HG03135 (cell line): ENCODE measurements around the gene MYBPC1.

ENCODE experiments used
- ATAC-seq: cut with Tn5 transposase; IDR thresholded peaks from one replicate; pipeline ENCODE4 v1.9.1; 2021; ENCODE audit warnings: mild to moderate bottlenecking, moderate library complexity; ENCODE audit not compliant: unreplicated experiment

Gene MYBPC1

DNA sequence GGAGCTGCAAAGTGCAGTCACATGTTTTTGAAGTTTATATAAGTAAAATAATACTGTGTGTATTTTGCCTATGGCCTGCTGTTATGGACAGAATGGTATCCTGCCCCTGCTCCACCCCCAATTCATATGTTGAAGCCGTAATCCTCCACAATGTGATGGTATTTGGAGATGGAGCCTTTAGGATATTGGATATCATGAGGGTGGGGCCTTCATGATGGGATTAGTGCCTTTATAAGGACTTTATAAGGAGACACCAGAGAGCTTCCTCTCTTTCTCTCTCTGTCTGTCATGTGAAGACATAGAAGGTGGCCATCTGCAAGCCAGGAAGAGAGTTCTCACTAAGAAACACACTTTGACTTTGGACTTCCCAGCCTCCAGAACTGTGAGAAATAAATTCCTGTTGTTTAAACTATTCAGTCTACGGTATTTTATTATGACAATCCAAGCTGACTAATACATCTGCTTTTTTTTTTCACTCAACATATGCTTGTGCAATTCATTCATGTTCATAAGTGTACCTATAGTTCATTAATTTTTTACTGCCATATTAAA lies 99.6 kb downstream of the MYBPC1 start:
- no peak for ATAC-seq

DNA sequence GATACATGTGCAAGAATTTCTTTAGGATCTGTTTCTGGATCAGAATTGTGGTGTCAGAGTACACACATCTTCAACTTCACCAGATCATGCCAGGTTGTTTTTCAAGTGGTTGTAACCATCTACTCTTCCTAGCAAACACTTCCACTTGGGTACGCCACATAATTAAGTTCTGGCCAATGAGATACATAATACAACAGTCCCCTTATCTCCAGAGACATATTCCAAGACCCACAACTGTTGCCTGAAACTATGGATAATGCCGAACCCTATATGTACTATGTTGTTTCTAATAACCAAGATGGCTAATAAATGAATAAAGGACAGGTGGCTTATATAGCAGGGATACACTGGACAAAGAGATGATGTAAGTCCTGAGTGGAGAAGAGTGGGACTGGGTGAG lies 100.2 kb downstream of the MYBPC1 start:
- ATAC-seq: no peak

DNA sequence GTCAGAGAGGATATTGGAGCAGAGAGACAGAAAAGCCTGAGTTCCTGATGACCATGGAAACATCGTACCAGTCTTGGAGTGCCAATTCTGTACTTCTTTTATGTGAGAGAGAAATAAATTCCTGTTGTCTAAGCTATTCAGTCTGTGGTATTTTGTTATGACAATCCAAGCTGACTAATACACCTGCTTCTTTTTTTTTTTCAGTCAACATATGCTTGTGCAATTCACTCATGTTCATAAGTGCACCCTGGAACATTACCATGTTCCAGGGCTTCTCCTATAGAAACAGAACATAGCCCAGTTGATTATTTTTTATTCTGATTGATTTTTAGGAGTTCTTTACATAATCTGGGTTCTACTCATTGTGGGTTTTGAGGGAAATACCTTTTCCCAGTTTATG lies 100.9 kb downstream of the MYBPC1 start:
- ATAC-seq: no peak

DNA sequence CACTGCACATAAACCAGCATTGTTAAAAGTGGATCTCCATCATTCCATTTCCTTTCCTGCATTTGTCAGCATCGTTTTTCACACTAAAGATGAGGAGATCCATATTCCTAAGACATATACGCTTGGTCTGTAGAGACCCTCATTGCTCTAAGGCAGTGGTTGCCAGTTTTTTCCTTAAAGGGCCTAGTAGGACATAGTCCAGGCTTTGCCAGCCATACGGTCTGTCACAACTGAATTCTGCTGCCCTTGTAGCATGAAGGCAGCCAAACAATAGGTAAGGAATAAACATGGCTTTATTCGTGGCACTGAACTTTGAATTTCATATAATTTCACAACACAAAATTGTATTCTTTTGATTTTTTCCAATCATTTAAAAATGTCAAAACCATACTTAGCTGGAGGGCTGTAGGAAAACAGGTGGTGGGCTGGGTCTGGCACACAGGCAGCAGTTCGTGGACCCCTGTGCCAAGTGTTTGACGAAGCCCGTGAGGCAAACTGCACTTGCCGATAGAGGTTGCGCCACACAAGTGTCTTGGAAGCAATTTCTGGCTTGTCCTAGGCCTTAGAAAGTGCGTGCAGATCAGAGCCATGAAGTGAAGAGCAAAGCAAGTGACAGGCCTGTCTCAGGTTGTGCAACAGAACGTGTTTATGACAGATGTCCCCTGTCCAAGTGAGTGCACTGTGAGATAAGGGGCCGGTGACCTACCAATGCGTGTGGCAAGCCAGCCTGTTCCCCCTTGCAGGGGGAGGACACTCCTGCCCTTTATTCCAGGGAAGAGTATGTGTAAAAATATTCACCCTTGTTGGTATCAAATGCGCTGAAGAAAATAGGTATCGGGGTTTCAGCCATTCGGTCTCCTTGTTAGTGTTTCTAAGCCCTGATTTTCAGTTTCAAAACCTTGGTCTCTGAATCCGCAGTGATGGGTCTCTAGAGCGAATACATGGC lies 101.8 kb downstream of the MYBPC1 start:
- peak; percentile 39 for ATAC-seq

DNA sequence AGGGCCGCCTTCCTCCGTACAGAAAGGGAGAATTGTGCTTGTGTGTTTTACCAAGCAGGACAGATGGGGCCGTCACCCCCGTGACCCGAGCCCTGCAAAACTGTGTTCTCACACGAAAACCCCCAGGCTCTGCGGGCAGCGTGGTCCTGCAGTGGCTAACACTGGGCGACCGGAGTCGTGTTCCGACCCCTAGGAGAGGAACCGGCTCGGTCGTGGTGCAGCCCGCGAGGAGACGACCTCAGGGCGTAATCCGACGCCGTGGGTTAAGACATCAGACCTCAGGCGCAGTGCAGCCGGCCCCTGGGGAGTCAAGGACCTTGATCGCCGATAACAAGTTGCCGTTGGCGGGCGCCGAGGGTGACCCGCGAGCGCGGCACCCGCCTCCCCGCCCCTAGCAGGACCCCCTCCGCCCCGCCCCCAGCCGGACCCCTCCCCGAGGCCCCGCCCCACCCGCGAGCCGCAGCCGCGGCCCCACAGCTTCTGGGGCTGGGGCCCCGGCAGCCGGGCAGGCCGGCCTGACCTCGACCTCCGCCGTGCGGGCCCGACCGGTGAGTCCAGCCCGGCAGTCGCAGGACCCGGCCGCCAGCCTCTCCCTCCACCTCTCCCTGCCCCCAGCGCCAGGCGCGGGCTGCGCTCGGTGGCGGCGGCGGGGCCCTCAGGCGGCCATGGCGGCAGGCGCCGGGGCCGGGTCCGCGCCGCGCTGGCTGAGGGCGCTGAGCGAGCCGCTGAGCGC lies 102.6 kb downstream of the MYBPC1 start, which contains the start of gene CHPT1:
Gene CHPT1 (plus strand): TSS at position 444 of the 733 bp plus-strand sequence. CDS start 222 bp downstream, at position 666.
- ATAC-seq: peak; percentile 66

DNA sequence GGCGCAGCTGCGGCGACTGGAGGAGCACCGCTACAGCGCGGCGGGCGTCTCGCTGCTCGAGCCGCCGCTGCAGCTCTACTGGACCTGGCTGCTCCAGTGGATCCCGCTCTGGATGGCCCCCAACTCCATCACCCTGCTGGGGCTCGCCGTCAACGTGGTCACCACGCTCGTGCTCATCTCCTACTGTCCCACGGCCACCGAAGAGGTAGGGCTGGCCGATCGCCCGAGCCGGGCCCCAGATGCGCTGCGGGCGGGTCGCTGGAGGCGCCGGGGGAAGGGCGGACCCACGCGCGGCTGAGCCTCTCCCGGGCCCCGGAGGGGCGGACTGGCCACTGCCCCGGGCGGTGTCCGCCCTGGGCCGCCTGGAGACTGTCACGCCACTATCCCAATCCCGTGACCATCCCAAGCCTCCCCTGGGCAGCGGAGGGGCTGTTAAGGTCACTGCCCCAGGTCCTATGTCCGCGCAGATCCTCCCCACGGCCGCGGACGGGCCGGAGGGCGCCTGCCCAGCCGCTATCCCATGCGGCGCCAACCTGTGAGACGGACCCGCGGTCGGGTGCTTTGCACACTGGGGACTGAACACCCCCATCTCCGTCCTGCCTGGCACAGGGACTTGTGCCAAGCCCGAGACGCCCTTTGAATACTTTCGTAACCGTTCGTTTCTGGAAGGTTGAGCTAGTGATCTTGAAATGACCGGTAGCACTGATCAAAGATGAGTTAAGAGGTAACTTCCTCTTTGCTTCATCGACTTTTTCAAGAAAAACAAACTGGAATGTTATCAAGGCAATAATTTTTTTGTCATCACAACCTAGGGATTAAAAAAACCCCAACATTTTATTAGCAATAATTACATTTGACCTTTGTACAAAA lies 103.4 kb downstream of the MYBPC1 start:
- peak; percentile 33 for ATAC-seq

DNA sequence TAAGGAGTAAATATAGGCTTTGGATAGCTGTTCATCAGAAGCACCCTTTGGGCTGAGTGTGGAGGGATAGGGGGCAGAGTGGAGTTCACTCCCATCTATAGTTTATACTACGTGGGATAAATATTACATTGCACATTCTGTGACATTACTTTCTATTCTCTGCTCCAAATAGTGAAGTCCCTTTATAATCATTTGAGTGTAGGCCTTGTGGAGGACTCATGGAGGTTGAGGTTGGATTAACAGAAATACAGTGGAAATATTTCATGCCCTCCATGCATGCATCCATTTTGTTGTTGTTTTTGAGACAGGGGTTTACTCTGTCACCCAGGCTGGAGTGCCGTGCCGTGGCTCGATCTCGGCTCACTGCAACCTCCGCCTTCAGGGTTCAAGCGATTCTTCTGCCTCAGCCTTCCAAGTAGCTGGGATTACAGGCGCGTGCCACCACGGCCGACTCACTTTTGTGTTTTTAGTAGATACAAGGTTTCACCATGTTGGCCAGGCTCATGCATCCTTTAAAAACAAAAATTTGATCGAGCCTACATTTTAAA lies 104.1 kb downstream of the MYBPC1 start:
- no peak for ATAC-seq

DNA sequence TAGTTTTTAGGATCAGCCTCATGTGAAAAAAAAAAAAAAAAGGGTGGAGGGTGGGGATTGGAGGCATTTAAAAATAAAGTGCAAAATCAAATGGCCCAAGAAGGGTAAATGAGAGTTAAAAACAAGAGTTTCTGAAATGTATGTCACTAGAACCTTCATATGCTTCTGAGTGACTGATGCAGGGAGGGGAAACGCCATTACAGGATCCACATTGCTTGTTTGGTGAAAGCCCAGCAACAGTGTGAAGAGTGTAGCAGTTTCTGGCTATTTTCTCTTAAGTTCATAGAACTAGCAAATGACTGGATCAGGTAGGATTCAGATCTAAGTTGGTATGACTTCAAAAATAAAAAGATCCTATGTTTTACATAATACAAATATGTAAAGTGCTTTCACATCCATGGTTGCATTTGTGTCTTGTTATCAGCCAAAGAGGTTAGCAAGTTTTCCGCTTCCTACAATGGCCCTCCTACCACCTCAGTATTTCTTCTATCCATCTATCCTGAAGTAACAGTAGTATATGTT lies 105.6 kb downstream of the MYBPC1 start:
- no peak for ATAC-seq

DNA sequence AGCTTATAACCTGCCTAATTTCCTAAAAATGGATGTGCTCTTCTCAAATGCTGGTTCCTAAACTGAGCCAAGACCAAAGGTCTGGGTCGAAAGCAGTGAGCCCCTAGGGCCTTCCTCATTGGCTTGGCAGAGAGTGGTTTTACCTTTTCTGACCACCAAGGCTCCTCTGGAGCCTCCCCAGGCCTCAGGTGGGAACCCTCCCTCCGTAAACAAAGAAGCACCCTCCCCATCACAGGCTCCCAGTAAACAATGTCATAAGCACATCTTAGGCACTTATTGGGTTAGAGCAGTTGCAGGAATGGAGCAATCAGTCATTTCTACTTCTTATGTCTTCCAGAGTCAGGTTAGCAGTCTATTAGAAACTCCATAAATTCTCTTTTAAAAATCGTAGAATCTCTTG lies 108.7 kb downstream of the MYBPC1 start:
- no peak for ATAC-seq

DNA sequence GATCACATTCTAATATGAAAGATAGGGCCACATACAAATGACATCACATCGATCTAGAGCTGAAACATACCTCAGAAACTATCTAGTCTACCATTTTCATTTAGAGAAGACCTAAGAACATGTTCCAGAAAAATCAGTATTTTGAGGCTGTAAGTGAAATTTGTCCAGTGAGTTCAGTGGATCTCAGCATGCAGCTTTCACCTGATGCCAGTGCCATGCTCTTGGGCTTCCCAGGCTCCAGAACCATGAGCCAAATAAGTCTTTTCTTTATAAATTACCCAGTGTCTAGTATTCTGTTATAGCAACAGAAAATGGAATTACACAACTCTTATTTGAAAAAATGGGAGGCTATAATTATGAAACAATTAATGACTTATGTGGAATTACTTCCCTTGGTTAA lies 111.6 kb downstream of the MYBPC1 start:
- ATAC-seq: no peak

DNA sequence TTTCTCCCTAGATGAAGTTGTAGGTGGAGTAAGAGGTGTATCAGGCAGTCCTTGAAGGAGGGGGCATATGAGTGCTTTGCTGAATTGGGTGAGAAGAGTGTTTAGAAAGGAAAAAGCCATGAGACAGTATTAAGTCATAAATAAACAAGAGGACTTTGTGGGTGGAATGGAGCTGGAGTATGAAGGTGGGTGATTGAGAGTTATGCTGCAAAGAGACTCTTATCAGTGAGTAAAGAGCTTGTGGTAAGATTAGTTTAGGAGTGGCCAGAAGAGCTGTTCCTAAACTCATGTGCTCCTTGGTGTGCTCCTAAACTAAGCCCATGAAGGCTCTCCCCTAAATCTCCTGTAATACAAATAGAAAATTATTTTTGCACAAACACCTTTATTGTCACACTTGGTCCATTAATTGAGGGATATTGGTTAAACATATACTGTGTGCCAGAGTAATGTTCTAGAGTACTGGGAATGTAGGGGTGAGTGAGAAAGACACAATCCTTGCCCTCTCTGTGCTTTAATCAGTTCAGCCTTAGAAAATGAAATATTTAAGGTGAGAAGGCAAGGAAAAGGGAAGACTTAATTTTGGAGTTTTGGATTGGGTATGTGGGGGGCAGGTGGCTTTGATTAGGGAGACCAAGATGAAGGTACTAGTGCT lies 112.5 kb downstream of the MYBPC1 start:
- no peak for ATAC-seq

DNA sequence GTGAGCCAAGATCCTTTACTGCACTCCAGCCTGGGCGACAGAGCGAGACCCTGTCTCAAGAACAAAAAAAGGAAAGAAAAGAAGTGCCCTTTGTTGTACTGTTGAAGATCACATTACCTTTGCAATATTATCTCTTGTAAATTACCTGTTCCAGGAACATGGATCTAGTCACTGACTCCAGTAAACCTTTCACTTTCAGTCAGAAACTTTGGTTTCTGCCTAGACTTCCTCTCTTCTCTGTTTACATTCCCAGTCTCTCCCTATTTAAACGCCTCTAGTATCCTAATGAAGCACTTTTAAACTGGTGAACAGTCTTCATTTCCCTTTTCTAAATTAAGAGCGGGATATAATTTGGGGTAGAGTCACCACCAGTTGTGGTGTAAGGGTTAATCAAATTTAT lies 115.5 kb downstream of the MYBPC1 start:
- ATAC-seq: no peak

DNA sequence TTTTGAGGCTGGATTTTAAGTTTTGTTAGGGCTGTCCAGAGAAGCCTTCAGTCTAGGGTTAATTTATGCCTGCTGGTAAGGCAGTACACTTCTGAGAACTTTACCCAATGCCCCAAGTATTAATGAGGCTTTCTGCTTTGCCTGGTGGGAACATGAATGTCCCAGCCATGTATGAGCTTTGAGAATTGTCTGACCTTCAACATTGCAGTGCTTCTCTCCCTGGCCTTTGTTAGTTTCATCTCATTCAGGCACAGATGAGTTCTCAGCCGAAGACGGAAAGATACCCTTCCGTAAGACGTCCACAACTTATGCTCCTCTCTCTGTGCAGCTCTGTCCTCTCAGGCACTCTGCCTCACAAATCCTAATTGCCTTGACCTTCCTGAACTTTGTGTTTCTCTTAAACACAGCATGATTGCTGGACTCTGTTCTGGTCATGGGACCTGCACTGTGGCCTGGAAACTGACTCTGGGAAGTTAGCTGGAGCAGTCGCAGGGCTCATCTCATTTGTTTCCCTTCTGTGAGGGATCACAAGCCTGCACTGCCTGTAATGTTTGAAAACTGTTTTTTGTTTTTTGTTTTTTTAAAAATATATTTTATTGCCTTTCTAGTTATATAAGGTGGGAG lies 118.4 kb downstream of the MYBPC1 start:
- no peak for ATAC-seq

DNA sequence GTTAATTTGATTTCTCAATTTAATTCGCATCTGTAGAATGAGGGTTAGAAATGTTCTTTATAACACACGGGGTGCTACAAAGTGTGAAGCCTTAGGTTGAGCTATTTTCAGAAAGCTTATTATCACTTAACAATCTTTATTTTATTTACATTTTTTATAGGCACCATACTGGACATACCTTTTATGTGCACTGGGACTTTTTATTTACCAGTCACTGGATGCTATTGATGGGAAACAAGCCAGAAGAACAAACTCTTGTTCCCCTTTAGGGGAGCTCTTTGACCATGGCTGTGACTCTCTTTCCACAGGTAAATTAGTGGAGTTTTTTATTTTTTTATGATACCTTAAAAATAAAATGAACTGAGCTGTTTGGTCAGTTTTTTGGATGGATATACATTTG lies 119.2 kb downstream of the MYBPC1 start:
- no peak for ATAC-seq

DNA sequence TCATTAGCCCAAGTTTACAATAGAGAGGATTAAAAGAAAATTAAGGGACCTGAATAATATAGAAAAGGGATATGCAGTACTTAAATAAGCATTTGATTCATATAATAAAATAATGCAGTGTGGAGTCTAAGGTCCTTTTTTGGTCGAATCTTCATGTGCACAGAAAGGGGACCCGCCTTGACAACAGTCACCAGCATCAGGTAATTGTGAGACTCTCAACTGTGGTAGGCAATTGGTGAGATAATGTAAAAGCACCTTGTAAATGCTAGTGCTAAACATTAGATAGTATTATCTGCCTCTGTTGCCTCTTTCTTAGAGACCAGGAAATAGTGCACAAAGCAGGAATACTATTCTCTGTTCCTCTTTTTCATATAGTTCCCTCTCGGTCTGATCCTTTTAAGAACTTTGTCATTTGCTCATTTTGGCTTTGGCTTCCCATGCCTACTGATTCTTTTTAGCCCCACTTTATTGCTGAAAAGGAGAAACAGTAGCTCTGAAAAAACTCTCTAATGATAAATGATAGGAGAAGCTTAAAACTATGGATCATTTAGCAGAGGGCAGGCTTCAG lies 120.2 kb downstream of the MYBPC1 start:
- no peak for ATAC-seq

DNA sequence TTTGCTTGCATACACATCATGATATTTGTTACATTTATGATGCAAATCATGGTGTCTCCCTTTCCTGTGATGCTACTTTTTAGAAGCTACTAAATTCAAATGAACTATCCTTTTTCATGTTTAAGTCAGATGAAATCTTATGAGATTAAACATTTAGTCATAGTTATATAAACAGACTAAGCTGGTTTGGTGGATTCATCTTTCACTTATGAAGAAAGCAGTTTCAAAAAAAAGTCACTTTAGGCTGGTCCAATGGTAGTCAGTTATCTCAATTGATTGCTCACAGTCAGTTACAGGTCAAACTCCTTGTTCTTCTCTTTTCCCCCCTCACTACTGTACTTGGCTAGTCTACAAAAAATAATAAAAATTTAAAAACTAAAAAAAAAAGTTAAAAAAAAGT lies 124.8 kb downstream of the MYBPC1 start:
- ATAC-seq: no peak

DNA sequence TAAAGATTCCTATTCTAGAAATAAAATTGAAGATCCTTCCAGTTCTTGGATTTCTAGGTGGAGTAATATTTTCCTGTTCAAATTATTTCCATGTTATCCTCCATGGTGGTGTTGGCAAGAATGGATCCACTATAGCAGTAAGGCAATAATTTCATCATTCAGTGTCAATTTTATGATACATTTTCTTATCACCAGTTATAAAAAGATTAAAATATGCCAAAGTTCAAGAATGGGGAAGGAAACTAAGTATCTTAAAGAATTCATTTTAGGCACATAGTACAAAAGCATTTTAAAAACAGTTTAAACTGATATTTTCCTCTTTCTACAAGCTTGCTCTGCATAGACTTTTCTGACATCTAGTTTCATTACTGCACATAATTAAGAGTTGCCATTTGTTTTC lies 125.3 kb downstream of the MYBPC1 start:
- ATAC-seq: no peak

DNA sequence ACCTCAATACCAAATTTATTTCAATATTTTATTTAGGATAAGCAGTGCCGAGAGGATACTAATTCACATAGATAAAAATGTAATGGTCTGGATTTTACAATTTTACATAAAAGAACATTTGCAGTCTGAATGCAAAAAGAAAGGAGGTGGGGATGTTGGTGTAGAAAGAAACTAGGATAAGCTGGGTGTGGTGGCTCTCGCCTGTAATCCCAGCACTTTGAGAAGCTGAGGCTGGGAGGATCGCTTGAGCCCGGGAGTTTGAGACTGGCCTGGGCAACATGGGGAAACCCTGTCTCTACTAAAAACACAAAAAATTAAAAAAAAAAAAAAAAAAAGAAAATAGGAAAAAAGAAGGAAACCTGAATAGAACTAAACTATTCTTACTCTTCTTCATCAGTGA lies 127.6 kb downstream of the MYBPC1 start:
- no peak for ATAC-seq

DNA sequence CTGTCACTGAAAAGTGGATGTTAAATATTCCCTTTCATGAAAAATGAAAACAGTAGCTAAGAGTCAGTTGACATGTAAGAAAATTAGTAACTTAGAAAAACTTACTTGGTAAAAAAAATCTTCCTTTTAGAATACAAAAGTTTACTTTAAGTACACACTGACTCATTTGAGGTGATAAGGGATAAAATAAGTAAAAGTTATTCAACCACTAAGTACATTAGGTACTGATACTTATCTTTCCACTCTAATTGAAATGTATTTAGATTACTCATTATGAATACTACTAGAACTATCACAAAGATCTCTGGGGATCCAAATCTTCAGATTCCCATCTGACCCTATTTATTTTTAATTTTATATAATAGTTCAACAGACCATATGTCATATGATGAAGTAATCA lies 132.3 kb downstream of the MYBPC1 start:
- no peak for ATAC-seq
